NCI-H2107 treated with DMSO at 0.1 percent for 48 hours (cell line): ENCODE data around the gene TMEM138.

ENCODE experiments used
- DNase-seq: peaks from one replicate; lab custom pipeline; 2025; ENCODE audit not compliant: unreplicated experiment; lab: John Stamatoyannopoulos, UW

The TMEM138 gene

GRCh38 chr11:61341706-61342105 lies 20.5 kb upstream of the TMEM138 start:
- no peak for DNase-seq

GRCh38 chr11:61342207-61342803 lies 19.9 kb upstream of the TMEM138 start:
- DNase-seq = no peak

- DNase-seq = no peak
Measured at GRCh38 chr11:61343792-61344745, 18.1 kb upstream of the TMEM138 start.

GRCh38 chr11:61345170-61345610 lies 17.0 kb upstream of the TMEM138 start:
- no peak for DNase-seq

GRCh38 chr11:61345954-61346843 lies 16.0 kb upstream of the TMEM138 start:
- no peak for DNase-seq

- no peak for DNase-seq
Measured at GRCh38 chr11:61347916-61348461, 14.2 kb upstream of the TMEM138 start.

- no peak for DNase-seq
Measured at GRCh38 chr11:61349189-61349751, 12.9 kb upstream of the TMEM138 start.

GRCh38 chr11:61349916-61350315 lies 12.3 kb upstream of the TMEM138 start:
- no peak for DNase-seq

- no peak for DNase-seq
Measured at GRCh38 chr11:61350336-61350735, 11.8 kb upstream of the TMEM138 start.

GRCh38 chr11:61350803-61351202 lies 11.4 kb upstream of the TMEM138 start:
- no peak for DNase-seq

- DNase-seq = no peak
Measured at GRCh38 chr11:61352038-61352437, 10.1 kb upstream of the TMEM138 start.

- DNase-seq = no peak
Measured at GRCh38 chr11:61353131-61354067, 8.8 kb upstream of the TMEM138 start.

GRCh38 chr11:61354208-61354607 lies 8.0 kb upstream of the TMEM138 start:
- DNase-seq = no peak

GRCh38 chr11:61356706-61357105 lies 5.5 kb upstream of the TMEM138 start:
- no peak for DNase-seq

GRCh38 chr11:61357233-61357893 lies 4.8 kb upstream of the TMEM138 start:
- DNase-seq = no peak

GRCh38 chr11:61357894-61358239 lies 4.3 kb upstream of the TMEM138 start:
- DNase-seq = no peak

GRCh38 chr11:61358566-61358965 lies 3.6 kb upstream of the TMEM138 start:
- no peak for DNase-seq

- no peak for DNase-seq
Measured at GRCh38 chr11:61359516-61359915, 2.7 kb upstream of the TMEM138 start.

- no peak for DNase-seq
Measured at GRCh38 chr11:61361237-61361740, 885 bp upstream of the TMEM138 start.
